SIG-M5 (cell line): ENCODE results near the gene PODXL.
"Not testable (repeated sequence)": the region's sequence is repeated elsewhere in the genome, so short reads cannot be mapped to it uniquely, and the experiment has no call there.

Experiments
- DNase-seq: peaks from one replicate; lab custom pipeline; 2025; lab: John Stamatoyannopoulos, UW

The PODXL gene

DNA sequence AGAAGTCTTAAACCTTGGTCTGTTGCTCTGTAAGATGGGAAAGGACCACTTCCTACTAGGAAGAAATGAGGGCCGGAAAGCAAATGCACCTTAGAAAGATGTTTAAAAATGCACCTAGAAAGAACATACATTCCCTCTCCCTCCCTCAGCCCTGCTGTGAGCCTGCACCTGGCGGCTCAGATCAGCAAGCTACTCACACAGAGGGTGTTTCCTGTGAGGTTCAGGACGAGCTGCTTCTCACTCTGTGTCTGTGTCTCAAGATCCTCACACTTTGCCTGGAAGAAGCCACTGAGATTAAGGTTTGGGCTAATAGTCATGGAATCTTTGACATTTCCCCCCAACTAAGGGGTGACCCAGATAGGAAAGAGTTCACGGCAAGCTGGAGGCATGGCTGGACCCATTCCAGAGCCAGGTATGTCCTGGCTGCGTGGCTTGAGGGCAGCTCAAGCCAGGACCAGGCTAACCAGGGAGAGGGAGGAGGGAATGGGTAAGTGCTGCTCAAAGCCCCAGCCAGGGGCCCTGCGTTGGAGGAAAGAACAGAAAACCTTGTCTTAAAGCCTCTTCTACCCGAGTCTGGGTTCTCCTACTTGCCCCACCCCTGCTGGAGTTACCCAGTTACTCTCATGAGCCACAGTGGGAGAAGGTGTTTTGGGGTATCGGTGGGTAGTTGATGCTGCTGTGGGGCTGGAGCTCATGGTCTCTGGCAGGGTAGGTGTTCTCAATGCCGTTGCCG lies 47.5 kb downstream of the PODXL start:
- DNase-seq, result no peak

DNA sequence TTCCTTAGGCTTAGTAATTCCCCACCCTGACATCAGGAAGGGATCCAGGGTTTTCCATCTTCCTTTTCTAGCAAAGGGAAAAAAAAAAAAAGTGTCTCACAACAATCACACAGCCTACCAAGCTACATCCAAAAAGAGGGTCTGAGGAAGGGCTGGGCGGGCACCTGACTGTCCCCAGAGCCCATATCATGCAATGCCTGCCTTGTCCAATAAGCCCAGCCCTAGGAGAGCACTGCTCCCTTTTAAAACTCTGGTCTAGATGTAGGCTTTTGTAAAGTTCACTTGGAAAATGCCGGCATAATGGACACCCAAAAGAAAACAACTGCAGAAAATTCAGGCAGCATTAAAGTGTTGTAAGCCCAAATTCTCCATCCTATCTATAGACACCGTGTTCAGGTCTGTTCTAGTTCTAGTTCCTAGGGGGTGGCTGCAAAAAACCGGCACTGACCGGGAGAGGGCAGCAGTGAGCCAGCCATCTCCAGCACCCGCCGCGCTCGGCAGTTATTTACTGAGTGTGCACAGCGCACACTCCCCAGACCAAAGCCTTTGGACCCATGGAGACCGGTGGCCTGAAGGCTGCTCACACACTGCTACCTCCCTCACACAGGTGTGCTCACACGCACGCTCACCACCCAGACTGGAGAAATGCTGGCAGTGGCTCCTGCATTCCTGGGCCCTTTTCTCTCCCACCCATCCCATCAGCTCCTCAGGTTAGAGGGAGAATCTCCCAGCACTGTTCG lies 48.7 kb downstream of the PODXL start:
- DNase-seq, result peak; percentile 9

GRCh38 chr7:131506597-131506996 lies 49.8 kb downstream of the PODXL start:
- no peak for DNase-seq

DNA sequence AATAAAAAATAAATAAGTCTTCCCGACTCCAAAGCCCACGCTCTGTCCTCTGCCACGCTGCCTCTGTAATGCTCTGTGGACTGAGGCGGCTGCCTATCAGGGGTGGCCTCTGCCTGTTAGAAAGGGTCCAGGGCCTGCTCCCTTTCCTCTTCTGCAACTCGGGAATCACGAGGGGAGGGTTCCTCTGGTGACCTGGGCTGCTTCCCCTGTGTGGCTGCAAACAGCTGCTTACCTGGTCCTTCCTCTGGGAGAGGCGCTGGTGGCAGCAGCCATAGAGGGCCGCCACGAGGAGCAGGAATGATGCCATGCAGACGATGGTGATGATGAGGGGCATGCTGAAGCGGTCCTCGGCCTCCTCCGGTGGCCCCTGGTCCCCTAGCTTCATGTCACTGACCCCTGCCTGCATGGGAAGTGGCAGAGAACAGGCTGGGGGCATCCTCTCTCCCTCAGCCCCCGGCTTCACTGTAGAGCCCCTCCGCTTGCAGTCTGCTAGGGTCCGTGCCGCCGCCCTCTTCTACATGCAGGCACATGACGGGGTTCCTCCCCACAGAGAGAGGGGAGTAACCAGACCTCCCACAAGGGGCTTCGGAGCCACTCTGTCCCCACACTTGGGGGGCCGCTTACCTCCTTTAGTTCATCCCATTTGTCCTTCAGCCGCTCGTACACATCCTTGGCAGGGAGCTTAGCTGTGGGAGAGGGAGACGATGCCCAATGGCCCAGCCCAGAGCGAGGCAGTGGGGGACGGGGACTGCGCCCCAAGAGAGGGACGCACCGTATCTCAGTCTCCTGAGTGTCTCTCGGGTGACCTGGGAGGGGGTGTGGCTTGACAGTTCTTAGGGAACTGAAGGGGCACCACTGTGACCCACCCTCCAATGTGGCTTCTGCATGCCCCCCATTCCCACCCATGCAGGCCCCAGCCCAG lies 50.5 kb downstream of the PODXL start:
- no peak for DNase-seq

- not testable (repeated sequence) for DNase-seq
Observed at GRCh38 chr7:131505037-131505620, 51.3 kb downstream of the PODXL start.

GRCh38 chr7:131504157-131504899 lies 52.1 kb downstream of the PODXL start:
- no peak for DNase-seq

GRCh38 chr7:131503639-131504038 lies 52.8 kb downstream of the PODXL start:
- DNase-seq, result no peak

GRCh38 chr7:131502810-131503508 lies 53.5 kb downstream of the PODXL start:
- no peak for DNase-seq

DNA sequence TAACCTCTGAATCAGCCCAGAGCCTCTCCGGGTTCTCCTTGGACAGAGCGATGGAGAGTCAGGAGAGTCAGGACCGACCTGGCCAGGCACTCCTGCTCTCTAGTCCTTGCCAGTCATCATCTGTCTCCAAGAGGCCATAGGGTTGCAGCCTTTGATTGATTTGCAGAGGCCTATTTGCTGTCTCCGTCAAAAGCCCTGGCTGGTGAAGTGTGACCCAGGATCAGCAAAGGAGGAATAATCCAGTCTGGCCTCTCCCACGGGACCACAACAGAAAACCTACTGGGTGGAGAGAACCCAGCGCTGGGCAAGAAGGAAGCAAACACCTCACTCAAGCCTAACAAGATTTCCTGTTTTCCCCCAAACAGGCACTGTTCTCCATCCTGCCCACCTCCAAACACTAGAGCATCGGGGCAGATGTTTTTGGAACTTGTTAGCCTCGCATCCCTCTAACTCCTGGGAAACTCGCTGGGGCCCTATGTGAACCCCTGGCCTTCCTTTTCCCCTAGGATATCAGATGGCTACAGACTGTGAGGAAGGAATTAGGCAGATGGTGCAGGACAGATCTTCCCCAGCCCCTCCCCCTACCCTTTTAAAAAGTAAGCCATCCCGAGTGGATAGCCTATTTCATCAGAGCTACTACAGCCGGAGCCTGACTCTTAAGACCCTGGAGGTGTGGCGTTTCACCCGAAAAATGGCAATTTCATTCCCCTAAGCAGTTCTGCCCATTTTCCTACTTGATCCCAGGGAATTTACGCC lies 54.3 kb downstream of the PODXL start:
- no peak for DNase-seq

GRCh38 chr7:131501422-131501821 lies 55.0 kb downstream of the PODXL start:
- no peak for DNase-seq

- DNase-seq, result no peak
Observed at GRCh38 chr7:131500357-131500756, 56.1 kb downstream of the PODXL start.

GRCh38 chr7:131499801-131500200 lies 56.6 kb downstream of the PODXL start:
- no peak for DNase-seq

DNA sequence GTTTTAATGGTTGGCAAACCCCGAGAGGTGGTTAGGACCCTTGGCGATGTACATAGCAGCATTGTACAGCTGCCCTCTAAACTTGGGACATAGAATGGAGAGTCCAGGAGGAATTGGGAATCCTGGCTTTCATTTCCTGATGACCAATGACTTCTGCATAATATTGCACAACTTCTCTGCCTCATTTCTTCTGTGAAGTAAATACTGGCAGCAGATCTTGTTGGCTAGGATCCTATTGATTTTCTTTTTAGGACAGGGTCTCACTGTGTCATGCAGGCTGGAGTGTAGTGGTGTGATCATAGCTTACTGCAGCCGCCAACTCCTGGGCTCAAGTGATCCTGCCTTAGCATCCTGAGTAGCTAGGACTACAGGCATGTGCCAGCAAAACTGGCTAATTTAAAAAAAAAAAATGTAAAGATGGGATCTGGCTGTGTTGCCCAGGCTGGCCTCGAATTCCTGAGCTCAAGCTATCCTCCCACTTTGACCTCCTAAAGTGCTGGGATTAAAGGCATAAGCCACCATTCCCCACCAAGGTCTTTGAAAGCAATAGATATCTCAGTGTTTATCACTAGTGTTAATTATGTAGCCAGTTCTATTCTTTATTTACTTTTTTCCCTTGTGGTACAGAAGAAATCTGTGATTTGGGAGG lies 58.1 kb downstream of the PODXL start:
- DNase-seq, result no peak

DNA sequence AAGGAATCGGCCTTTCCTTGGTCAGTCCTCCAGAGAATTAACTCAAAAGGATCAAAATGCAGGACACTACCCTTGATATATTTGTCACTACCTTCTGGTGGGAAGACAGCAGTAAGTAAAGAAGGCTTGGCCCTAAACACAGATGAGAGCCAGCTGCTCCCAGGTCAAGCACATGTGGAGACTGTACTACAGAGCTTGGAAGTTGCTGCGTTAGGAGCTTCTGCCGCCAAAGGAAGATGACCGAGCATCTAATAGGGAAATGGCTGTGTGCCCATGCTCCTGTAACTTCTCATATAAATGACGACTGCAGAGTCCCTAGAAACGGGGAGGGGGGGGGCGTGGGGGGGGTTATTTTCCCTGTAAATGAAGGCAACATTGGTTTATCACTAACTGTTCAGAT lies 59.0 kb downstream of the PODXL start:
- no peak for DNase-seq

DNA sequence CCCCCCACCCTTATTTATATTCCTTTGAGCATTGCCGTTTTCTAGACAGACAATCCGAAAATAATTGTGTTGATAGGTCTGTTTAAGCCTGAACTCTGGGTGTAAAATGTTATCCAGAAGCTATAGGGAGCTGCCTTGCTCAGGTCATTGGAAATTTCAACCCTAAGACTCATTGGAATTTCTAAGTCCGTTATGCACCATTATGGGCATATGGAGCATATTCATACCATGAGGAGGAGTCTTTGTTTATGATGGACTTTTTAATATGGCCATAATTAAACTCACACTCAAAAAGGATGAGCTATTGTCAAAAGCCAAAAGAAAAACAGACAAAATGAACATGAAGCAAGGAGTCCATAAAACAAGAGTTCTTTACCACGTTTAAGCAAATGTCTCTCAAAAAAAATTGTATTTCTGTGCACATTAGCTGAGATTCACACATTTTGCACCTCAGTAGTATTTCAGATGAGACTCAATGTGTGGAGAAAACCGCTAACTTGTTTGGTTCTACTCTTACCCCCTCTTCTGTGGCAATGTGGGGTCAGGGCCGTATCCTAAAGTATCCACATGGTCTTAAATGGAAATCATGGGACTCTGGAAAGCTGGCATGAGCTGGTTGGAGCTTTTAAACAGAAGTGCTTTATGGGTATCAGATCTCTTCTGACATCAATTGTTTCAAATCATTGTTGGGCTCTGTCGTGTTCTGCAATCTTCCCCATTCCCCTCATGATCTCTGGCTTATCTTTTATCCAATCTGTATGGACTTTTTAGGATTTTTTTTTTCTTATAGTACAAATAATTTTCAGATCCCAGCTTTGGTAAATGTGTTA lies 60.5 kb downstream of the PODXL start:
- DNase-seq, result no peak

- no peak for DNase-seq
Observed at GRCh38 chr7:131494182-131494581, 62.2 kb downstream of the PODXL start.

- no peak for DNase-seq
Observed at GRCh38 chr7:131493581-131493980, 62.8 kb downstream of the PODXL start.

DNA sequence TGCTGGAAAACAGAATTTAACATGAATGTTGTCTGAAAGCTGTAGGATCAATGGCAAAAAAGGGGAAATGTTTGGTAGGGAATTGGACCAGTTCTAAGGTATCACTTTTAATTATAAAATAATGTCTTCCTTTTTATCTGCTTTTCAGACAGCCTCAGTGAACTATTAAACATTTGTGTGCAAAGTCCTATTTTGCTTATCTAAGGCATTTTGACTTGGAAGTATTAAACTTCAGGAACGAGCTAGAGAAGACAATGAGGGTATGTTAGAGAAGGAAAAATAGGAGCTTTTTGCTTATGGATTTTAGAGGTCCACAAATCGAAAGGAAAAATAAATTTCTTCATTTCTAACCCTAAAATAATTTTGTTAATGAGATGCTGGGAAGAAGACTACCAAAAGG lies 63.3 kb downstream of the PODXL start:
- DNase-seq, result no peak

- no peak for DNase-seq
Observed at GRCh38 chr7:131489881-131490280, 66.5 kb downstream of the PODXL start.
